ENCODE measurements around the gene UNC45B.
"Not testable (repeated sequence)": the region's sequence is repeated elsewhere in the genome, so short reads cannot be mapped to it uniquely, and the experiment has no call there.

UNC45B gene

DNA sequence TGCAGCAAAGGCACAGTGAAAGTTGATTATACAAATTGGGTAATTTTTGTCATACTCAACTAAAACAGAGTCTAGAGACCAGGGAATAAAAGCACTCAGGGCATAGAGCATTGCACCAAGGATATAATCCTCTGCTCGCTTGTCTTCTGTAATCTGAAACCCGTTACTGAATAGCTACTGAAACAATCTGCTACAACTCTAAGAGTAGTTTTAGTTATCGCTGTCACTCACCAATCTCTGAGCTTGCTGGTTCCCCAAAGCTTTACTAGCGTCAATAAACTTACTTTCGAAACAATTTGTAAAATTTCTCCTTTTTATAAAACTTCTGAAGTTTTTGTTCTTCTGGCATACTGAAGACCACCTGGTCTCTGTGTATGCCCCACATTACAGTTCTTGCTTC lies 69.5 kb downstream of the UNC45B start:
- no peak for DNase-seq

DNA sequence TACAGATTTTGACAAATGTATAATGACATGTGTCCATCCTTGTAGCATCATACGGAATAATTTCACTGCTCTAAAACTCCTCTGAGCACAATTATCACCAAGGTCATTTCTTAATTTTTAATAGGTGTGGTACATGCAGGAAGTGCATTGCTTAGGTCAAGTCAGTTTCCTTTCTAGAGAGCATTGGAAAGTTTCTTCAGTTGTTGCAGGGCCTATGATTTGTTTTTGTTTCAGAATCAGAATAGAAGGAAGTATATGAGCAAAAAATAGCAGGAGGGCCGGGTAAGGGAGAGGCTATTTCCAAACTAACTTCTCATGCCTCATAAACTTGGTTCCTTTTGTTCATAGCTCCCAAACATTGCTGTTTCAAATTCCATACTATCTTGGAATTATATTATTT lies 71.3 kb downstream of the UNC45B start:
- no peak for DNase-seq

DNA sequence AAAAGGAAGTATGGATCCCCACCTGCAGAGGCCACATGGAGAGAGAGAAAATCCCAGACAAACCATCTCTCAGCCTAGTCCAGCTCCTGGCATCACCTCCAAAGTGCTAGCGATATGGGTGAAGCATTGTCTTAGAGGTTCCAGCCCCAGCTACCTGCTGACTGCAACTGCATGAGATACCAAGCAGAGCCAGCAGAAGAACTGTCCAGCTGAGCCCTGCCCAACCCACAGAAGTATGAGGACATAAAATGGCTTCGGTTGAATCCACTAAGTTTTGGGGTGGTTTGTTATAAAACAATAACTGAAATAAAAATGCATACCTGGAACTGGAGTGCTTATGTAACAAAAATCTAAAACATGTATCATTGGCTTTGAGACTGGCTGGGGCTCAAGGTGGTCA lies 74.8 kb downstream of the UNC45B start:
- DNase-seq, result no peak

DNA sequence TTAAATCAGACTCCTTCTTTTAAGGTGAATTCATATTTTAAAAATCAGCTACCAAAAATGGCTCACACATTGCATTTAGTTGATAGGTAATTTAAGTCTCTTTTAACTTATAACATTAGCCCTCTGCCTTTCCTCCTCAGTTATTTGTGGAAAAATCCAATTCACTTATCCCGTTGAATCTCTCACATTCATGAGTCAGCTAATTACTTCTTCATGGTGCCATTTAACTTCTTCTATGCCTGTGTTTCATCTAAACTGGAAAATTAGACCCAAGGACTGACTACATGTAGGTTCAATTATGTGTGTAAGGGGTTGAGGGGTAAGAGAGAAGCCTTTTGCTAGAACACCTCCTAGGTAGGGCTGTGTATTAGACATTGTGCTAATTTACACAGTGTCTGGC lies 76.8 kb downstream of the UNC45B start:
- no peak for DNase-seq

DNA sequence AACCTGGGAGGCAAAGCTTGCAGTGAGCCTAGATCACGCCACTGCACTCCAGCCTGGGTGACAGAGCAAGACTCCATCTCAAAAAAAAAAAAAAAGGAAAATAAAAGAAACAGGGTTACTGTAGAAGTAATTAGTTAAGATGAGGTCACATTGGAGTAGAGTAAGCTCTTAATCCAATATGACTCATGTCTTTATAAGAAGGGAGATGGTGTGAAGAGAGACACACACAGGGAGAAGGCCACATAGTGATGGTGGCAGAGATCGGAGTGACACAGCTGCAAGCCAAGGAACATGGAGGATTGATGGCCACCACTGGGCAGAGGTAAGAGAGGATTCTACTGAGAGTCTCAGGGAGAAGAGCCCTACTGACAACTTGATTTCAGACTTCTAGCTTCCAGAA lies 79.9 kb downstream of the UNC45B start:
- DNase-seq, result no peak

DNA sequence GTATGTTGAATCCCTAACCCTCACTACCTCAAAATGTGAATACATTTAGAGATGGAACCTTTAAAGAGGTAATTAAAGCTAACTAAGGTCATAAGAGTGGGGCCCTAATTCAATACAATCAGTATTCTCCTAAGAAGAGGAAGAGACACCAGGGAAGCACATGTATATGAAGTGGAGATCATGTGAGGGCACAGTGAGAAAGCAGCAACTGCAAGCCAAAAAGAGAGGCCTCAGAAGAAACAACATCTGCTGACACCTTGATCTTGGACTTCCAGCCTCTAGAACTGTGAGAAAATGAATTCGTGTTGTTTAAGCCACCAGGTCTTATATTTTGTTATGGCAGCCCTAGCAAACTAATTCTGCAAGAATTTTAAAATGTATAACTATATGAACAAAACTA lies 82.0 kb downstream of the UNC45B start:
- no peak for DNase-seq

DNA sequence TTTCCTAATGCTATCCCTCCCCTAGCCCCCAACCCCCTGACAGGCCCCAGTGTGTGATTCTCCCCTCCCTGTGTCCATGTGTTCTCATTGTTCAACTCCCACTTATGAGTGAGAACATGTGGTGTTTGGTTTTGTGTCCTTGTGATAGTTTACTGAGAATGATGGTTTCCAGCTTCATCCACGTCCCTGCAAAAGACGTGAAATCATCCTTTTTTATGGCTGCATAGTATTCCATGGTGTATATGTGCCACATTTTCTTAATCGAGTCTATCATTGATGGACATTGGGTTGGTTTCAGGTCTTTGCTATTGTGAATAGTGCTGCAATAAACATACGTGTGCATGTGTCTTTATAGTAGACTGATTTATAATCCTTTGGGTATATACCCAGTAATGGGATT lies 86.7 kb downstream of the UNC45B start:
- DNase-seq, result not testable (repeated sequence)

DNA sequence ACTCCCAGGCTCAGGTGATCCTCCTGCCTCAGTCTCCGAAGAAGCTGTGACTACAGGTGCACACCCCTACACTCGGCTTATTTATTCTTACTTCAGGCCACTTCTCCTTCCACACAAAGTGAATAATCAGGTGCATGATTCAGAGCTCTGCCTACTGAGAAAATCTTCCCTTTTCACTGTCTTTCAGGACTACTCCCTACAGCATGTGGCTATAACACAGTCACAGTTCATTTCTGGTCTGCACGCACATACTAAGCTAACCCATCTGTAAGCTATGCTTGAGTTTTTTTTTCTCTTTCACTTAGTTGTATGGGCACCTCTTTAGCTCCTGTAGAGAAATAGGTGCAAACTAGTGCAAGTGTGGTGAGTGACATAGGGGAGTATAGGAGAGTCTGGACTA lies 87.7 kb downstream of the UNC45B start:
- DNase-seq, result no peak

DNA sequence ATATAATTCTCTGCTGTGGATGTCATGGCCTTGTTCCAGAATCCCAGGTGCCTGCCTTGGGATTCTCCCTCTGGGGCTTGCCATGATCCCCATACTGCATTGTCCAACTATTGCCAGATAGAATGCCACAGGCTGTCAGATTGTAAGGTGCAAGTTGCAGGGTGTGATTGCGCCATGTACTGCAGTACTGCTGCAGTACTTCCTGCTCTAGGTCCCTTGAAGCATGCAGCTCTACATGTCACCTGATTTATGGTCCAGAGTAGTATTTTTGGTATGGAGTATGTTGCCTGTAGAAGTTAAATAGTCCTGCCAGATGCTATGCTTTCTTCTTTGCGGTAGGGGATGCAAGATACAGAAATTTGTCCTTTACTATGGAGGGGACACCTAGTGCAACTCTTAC lies 88.3 kb downstream of the UNC45B start:
- DNase-seq, result no peak

DNA sequence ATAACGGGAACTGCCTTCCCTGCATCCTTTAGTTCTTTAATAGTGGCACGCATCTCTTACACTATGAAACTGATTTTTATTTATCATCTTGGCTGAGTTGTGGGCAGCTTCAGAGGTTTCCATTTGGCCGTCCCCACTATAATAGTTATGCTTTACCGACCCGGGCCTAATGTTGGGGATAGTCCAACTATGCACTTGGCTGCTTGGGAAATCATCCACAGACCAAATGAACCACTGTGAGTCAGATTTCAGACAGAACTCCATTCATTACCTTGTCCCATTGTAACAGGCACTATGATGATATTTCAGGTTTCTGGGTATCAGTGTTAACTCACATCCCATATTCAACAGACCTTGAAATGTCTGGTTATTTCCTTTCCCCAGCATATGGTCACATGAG lies 89.2 kb downstream of the UNC45B start:
- DNase-seq, result no peak

DNA sequence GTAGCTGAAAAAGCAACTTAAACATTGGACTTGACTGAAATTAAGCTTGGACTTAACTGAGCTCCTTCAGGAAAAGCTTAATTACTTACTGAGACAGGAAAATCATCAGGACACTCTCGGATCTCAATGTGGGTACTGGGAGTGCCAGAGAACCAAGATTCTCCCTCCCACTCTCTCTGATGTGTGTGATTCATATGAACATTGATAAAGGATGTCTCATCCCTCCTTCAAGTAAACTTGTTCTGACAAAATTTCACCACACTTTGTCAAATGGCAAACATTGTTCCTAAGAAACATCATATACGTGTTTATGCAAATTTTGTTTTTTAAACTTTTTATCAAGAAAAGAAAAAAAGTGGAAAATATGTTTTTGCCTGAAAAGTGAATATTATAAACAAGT lies 91.2 kb downstream of the UNC45B start:
- no peak for DNase-seq
